Body of pancreas (tissue), 4 donors: ENCODE data around the gene CRTAC1.

Experiments used
- POLR2A ChIP-seq, 3 donors: fragments of 450-650 bp; IDR thresholded peaks; one replicate each; pipeline ENCODE4 v1.6.1; 2016; ENCODE audit warnings: antibody characterized with exemption in 3 of 3, mild to moderate bottlenecking in 2 of 3
- TF ChIP-seq, protein P1 (sequence below), 7 experiments: fragments of 450-650 bp in 4 of 7; fragments of 200-600 bp in 3 of 7; sonication (generic) in 3 of 7; IDR thresholded peaks; one replicate each; pipeline ENCODE4 v1.5.1; 2016 to 2019; ENCODE audit warnings: antibody characterized with exemption in 7 of 7

DNA sequence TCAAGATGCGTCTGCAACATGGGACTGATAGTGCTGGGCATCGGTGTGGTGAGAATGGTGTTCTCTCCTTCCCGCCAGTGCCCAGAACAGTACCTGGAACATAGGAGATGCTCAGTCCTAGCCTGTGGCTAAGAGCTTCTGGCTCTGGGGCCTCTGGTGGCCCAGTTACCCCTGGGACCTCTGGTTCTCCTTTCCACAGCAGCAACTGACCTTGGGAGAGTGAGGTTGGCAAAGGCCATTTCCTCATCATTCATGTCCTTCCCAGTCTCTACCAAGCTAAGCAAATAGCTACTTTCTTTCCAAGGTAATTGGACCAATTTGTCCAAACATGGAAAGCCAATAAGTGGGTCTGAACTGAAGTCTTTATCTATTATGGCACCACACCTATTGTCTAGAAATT, 192.3 kb downstream of the CRTAC1 start:
- TF ChIP-seq, protein P1, sequence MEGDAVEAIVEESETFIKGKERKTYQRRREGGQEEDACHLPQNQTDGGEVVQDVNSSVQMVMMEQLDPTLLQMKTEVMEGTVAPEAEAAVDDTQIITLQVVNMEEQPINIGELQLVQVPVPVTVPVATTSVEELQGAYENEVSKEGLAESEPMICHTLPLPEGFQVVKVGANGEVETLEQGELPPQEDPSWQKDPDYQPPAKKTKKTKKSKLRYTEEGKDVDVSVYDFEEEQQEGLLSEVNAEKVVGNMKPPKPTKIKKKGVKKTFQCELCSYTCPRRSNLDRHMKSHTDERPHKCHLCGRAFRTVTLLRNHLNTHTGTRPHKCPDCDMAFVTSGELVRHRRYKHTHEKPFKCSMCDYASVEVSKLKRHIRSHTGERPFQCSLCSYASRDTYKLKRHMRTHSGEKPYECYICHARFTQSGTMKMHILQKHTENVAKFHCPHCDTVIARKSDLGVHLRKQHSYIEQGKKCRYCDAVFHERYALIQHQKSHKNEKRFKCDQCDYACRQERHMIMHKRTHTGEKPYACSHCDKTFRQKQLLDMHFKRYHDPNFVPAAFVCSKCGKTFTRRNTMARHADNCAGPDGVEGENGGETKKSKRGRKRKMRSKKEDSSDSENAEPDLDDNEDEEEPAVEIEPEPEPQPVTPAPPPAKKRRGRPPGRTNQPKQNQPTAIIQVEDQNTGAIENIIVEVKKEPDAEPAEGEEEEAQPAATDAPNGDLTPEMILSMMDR (IDR thresholded peaks at IDR 0.05) = no peak
- TF ChIP-seq POLR2A (IDR thresholded peaks at IDR 0.05) = no peak
